B cell (primary cell): ENCODE data around the gene CD19. TPM values are rescaled to one million over a fixed set of nuclear protein-coding genes. Genes with fewer than 3 reads are reported as not detected.

Experiments used
- ATAC-seq: fragments of 200-7000 bp; cut with Tn5 transposase; one replicate; pipeline ENCODE4 v1.10.0; 2021; ENCODE audit warnings: low read depth, mild to moderate bottlenecking, moderate number of reproducible peaks, moderate library complexity
- CTCF ChIA-PET: fragments of 350-600 bp; sonication (Branson Sonifier 250); formaldehyde crosslinking; loops from one replicate; lab custom pipeline; 2021; ENCODE audit warnings: antibody characterized with exemption, inconsistent platforms; lab: Charles Lee
- POLR2A ChIA-PET: fragments of 350-600 bp; sonication (Branson Sonifier 250); formaldehyde crosslinking; loops from one replicate; lab custom pipeline; 2021; ENCODE audit warnings: antibody characterized with exemption; lab: Charles Lee
- DNase-seq: peaks from one replicate; pipeline ENCODE4 v3.0.0; 2013
- H2AFZ ChIP-seq: 2 replicates; pipeline ENCODE4 v1.6.1; 2012; ENCODE audit warnings: mild to moderate bottlenecking, low read depth, low read length; ENCODE audit not compliant: insufficient read depth, poor library complexity, severe bottlenecking
- H3K27ac ChIP-seq, 2 donors: 1 replicate in 1 of 2; 2 replicates in 1 of 2; pipeline ENCODE4 v1.5.1; 2012 to 2013; ENCODE audit warnings: low read length in 2 of 2, mild to moderate bottlenecking in 2 of 2, moderate library complexity in 1 of 2
- H3K27me3 ChIP-seq, 4 experiments: fragments of 200-600 bp in 1 of 4; sonication (generic) in 1 of 4; replicated peaks in 1 of 4; 1 replicate in 2 of 4; 2 replicates in 2 of 4; pipeline versions ENCODE4 v1.6.1 to v1.7.0; 2013 to 2016; ENCODE audit warnings: low read length in 3 of 4, mild to moderate bottlenecking in 2 of 4, mixed read lengths in 1 of 4, moderate library complexity in 1 of 4; ENCODE audit not compliant: insufficient read depth in 4 of 4, control insufficient read depth in 3 of 4; ENCODE audit errors: control extremely low read depth in 1 of 4
- H3K36me3 ChIP-seq, 2 experiments: replicated peaks in 1 of 2; 1 replicate in 1 of 2; 2 replicates in 1 of 2; pipeline versions ENCODE4 v1.6.1 to v1.7.1; 2013; ENCODE audit warnings: low read length in 1 of 2; ENCODE audit not compliant: insufficient read depth in 2 of 2, control insufficient read depth in 1 of 2; ENCODE audit errors: control extremely low read depth in 1 of 2, extremely low read depth in 1 of 2
- H3K4me1 ChIP-seq, 2 donors: fragments of 200-600 bp in 1 of 2; sonication (generic) in 1 of 2; 1 replicate in 1 of 2; 2 replicates in 1 of 2; pipeline versions ENCODE4 v1.5.1 to v1.6.1; 2013 to 2017; ENCODE audit warnings: low read length in 2 of 2; ENCODE audit not compliant: control insufficient read depth in 2 of 2, insufficient read depth in 2 of 2
- H3K4me2 ChIP-seq: replicated peaks from 2 replicates; pipeline ENCODE3; 2012; ENCODE audit warnings: mild to moderate bottlenecking, low read depth, low read length; ENCODE audit not compliant: poor library complexity, severe bottlenecking
- H3K4me3 ChIP-seq, 5 experiments: fragments of 200-600 bp in 1 of 5; sonication (generic) in 1 of 5; 1 replicate in 3 of 5; 2 replicates in 2 of 5; pipeline versions ENCODE4 v1.5.1 to v1.7.0; 2011 to 2016; ENCODE audit warnings: low read length in 4 of 5, mild to moderate bottlenecking in 4 of 5, low read depth in 2 of 5, control low read depth in 1 of 5, moderate library complexity in 1 of 5; ENCODE audit not compliant: insufficient read depth in 1 of 5; ENCODE audit errors: control extremely low read depth in 1 of 5, extremely low read depth in 1 of 5
- H3K79me2 ChIP-seq: fragments of 200-600 bp; sonication (generic); one replicate; pipeline ENCODE4 v1.6.0; 2016; ENCODE audit warnings: low read length; ENCODE audit not compliant: control insufficient read depth, insufficient read depth
- H3K9ac ChIP-seq: fragments of 200-600 bp; sonication (generic); 2 replicates; pipeline ENCODE4 v1.6.1; 2017; ENCODE audit warnings: mild to moderate bottlenecking, low read length, moderate library complexity
- H3K9me3 ChIP-seq, 3 donors: one replicate each; pipeline versions ENCODE4 v1.6.1 to v1.7.1; 2013; ENCODE audit warnings: low read length in 2 of 3; ENCODE audit not compliant: control insufficient read depth in 2 of 3, insufficient read depth in 1 of 3; ENCODE audit errors: control extremely low read depth in 1 of 3
- H4K20me1 ChIP-seq: 2 replicates; pipeline ENCODE4 v1.6.0; 2012; ENCODE audit warnings: mild to moderate bottlenecking, low read length; ENCODE audit not compliant: insufficient read depth, control insufficient read depth, poor library complexity, severe bottlenecking
- H3K27ac Mint-ChIP-seq: one replicate; pipeline ENCODE4 v1.8.0; 2021; ENCODE audit warnings: mixed read lengths
- H3K27me3 Mint-ChIP-seq: one replicate; pipeline ENCODE4 v1.8.0; 2021; ENCODE audit warnings: mixed read lengths
- H3K4me1 Mint-ChIP-seq: one replicate; pipeline ENCODE4 v1.8.0; 2021; ENCODE audit warnings: mixed read lengths
- H3K4me3 Mint-ChIP-seq: one replicate; pipeline ENCODE4 v1.8.0; 2021; ENCODE audit warnings: mixed read lengths
- H3K9me3 Mint-ChIP-seq: one replicate; pipeline ENCODE4 v1.8.0; 2022; ENCODE audit warnings: mixed read lengths; ENCODE audit not compliant: insufficient read depth
- CTCF ChIP-seq: fragments of 200-600 bp; IDR thresholded peaks from one replicate; pipeline ENCODE4 v1.8.0; 2022; ENCODE audit warnings: antibody characterized with exemption, mild to moderate bottlenecking
- EZH2 ChIP-seq: IDR thresholded peaks from 2 replicates; pipeline ENCODE4 v1.6.1; 2012; ENCODE audit warnings: borderline replicate concordance, low read depth, mild to moderate bottlenecking, moderate library complexity, low read length; ENCODE audit not compliant: insufficient read depth, poor library complexity, severe bottlenecking
- WGBS: methylation state at CpG from one replicate; pipeline ENCODE4 v1.1.5; 2013; ENCODE audit warnings: missing lambda C conversion rate; ENCODE audit not compliant: insufficient coverage; 5-methylcytosine and 5-hydroxymethylcytosine counted together
- intact Hi-C: fragments of 100-400 bp; cut with micrococcal nuclease; formaldehyde crosslinking; loops from one replicate; pipeline ENCODE4 v1.10.0; 2022
- polyA plus RNA-seq: library from polyadenylated mRNA; depleted of rRNA; stranded (reverse); fragments of >200 nt; gene quantifications from 2 replicates; pipeline ENCODE4 v1.2.3, GENCODE V29; 2012
- total RNA-seq, 2 donors: library from RNA; stranded (reverse); fragments of 120-200 nt in 1 of 2; gene quantifications; 1 replicate in 1 of 2; 2 replicates in 1 of 2; pipeline versions ENCODE4 v1.2.3 to v1.2.4, GENCODE V29; 2013 to 2022

The CD19 gene
- total and polyA plus RNA-seq, 2 donors (not counting 1 experiment from before 2014, with no cell fraction given), result 306 to 478 TPM

- CTCF ChIA-PET, result interaction anchor here (1.1 to 8.4 kb wide), 3 partner anchors 7 to 13 kb away, joined by 6 to 83 read pairs (median 14); partner anchors contain the start of gene RABEP2
- H3K4me2 ChIP-seq, result peak overlapping the region; percentile 55
Observed at GRCh38 chr16:28937222-28937876, 5.6 kb downstream of the CD19 start.

More at GRCh38 chr16:28937222-28937876, 5.6 kb downstream of the CD19 start:
- no peaks in the 10 kb centered on the region for H3K9me3 Mint-ChIP-seq
- no peak overlapping the region for H2AFZ ChIP-seq
- POLR2A ChIA-PET, result interaction anchor here (0.6 to 3.8 kb wide), 3 partner anchors 9 to 19 kb away, joined by 3 to 26 read pairs (median 3); partner anchors contain the start of gene RABEP2
- no peak overlapping the region for H3K9ac ChIP-seq
- TF ChIP-seq EZH2 (no peak), CTCF (no peak)
- H3K27ac Mint-ChIP-seq, result peak overlapping the region; percentile 82
- 94% methylated on average over 9 of the region's 14 CpGs for WGBS
- H3K27me3 ChIP-seq, result no peaks in the 10 kb centered on the region
- peaks cover 50% of the 10 kb centered on the region for H3K4me1 Mint-ChIP-seq
- ATAC-seq (no peak), DNase-seq (no peak)
- H3K27ac ChIP-seq, result peak overlapping the region in 1 of 2 donors; percentile 75
- H3K27me3 Mint-ChIP-seq, result no peaks in the 10 kb centered on the region
- peaks cover 0 to 59% of the 10 kb centered on the region in 2 experiments for H3K36me3 ChIP-seq
- H3K4me3 ChIP-seq, result no peak overlapping the region
- H3K9me3 ChIP-seq, result peaks cover 0 to 8% (median 0%) of the 10 kb centered on the region in 3 donors
- peaks cover 41 to 49% of the 10 kb centered on the region in 2 donors for H3K4me1 ChIP-seq
- H3K4me3 Mint-ChIP-seq, result no peak overlapping the region
- H4K20me1 ChIP-seq, result peaks cover 29% of the 10 kb centered on the region
- peaks cover 75% of the 10 kb centered on the region for H3K79me2 ChIP-seq
- intact Hi-C loops, result loop anchor here (2.0 kb wide), 1 partner anchor 15 kb away; no protein-coding TSS in a partner anchor
